HG03135 (cell line): ENCODE results near the gene RMND5B.
"Not testable (repeated sequence)": the region's sequence is repeated elsewhere in the genome, so short reads cannot be mapped to it uniquely, and the experiment has no call there.

Experiments used
- ATAC-seq: cut with Tn5 transposase; IDR thresholded peaks from one replicate; pipeline ENCODE4 v1.9.1; 2021; ENCODE audit warnings: mild to moderate bottlenecking, moderate library complexity; ENCODE audit not compliant: unreplicated experiment

The RMND5B gene

GRCh38 chr5:178163772-178164735, 33.2 kb downstream of the RMND5B start:
- peak; percentile 89 for ATAC-seq

GRCh38 chr5:178165581-178165980, 34.8 kb downstream of the RMND5B start:
- ATAC-seq: no peak

GRCh38 chr5:178170455-178170854, 39.6 kb downstream of the RMND5B start:
- no peak for ATAC-seq

GRCh38 chr5:178174456-178174855, 43.6 kb downstream of the RMND5B start:
- no peak for ATAC-seq

- ATAC-seq: no peak
Measured at GRCh38 chr5:178176791-178177190, 46.0 kb downstream of the RMND5B start.

- no peak for ATAC-seq
Measured at GRCh38 chr5:178177569-178177968, 46.8 kb downstream of the RMND5B start.

GRCh38 chr5:178180141-178180863, 49.5 kb downstream of the RMND5B start:
- no peak for ATAC-seq

- no peak for ATAC-seq
Measured at GRCh38 chr5:178182158-178182876, 51.5 kb downstream of the RMND5B start.

GRCh38 chr5:178186427-178186826, 55.6 kb downstream of the RMND5B start:
- no peak for ATAC-seq

GRCh38 chr5:178187014-178187413, 56.2 kb downstream of the RMND5B start, which contains the start of gene GMCL2:
TSS of gene GMCL2 (minus strand) at chr5:178187371. CDS start at chr5:178187299, 72 bp downstream.
- no peak for ATAC-seq

GRCh38 chr5:178189433-178189832, 58.6 kb downstream of the RMND5B start:
- no peak for ATAC-seq

- no peak for ATAC-seq
Measured at GRCh38 chr5:178191661-178192060, 60.8 kb downstream of the RMND5B start.

- ATAC-seq: no peak
Measured at GRCh38 chr5:178192244-178192643, 61.4 kb downstream of the RMND5B start.

- no peak for ATAC-seq
Measured at GRCh38 chr5:178192787-178193186, 62.0 kb downstream of the RMND5B start.

- no peak for ATAC-seq
Measured at GRCh38 chr5:178193251-178193809, 62.5 kb downstream of the RMND5B start.

- ATAC-seq: no peak
Measured at GRCh38 chr5:178194026-178194425, 63.2 kb downstream of the RMND5B start.

- ATAC-seq: no peak
Measured at GRCh38 chr5:178196281-178196812, 65.5 kb downstream of the RMND5B start.

- ATAC-seq: no peak
Measured at GRCh38 chr5:178196986-178197385, 66.2 kb downstream of the RMND5B start.

GRCh38 chr5:178198151-178198550, 67.3 kb downstream of the RMND5B start:
- not testable (repeated sequence) for ATAC-seq

- ATAC-seq: no peak
Measured at GRCh38 chr5:178198706-178199105, 67.9 kb downstream of the RMND5B start.
